NCI-H446 (cell line): ENCODE results near the gene COL13A1.

ENCODE experiments used
- DNase-seq, 2 experiments: peaks; one replicate each; lab custom pipeline; 2025; lab: John Stamatoyannopoulos, UW

COL13A1 gene

DNA sequence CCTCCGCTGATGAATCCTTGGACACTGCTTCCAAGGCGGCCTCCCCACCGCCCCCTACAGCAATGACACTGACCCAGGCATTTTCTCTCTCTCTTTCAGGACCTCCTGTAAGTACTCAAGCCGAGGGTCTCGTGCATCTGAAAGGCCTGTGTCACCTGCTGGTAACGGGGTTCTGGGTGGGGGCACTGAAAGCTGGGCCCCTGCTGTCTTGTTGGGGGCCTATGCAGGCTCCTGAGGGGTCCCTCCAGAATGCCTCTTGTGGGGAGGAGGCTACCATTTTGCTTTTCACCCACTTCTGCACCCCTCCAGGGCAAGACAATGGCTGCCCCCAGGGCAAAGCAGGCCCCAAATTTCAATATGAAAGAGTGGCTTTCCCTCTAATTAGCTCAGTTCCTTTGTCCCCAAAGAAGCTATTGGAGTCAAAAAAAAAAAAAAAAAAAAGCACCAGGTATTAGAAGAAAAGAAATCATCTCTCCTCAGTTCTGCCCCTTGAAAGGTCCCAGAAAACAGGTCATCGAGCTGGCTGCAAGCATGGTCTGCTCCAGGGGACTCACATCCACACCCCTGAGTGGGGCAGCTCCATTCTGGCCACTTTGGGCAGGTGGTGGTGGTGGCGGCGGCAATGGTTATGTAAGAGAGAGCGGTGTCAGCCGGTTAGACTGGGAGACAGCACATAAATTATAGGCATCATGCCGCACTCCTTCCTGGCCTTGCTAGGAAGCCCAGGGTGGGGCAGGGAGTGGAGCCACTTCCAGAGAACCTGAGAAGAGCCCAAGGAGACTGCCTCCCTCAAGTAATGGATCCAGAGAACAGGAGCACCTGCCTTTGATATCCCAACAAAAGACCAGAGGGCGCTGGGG, 66.2 kb downstream of the COL13A1 start:
- DNase-seq = no peak

DNA sequence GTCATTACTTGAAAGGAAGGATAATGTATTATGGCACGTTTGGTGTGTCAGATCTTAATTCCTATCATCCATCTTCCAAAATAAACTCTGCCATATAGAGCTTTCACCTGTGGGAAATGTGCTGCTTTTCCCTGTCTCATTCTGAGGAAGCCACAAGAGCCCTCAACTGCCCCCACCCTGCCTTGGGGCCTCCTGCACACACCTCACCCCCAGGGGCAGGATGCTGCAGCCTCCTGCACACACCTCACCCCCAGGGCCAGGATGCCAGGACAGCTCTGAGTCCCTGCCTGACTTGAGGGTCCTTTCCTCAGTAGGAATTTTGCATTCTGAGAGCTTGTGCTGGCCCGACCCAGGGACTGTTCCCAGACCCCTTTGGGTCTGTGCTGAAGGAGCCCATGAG, 67.1 kb downstream of the COL13A1 start:
- no peak for DNase-seq

DNA sequence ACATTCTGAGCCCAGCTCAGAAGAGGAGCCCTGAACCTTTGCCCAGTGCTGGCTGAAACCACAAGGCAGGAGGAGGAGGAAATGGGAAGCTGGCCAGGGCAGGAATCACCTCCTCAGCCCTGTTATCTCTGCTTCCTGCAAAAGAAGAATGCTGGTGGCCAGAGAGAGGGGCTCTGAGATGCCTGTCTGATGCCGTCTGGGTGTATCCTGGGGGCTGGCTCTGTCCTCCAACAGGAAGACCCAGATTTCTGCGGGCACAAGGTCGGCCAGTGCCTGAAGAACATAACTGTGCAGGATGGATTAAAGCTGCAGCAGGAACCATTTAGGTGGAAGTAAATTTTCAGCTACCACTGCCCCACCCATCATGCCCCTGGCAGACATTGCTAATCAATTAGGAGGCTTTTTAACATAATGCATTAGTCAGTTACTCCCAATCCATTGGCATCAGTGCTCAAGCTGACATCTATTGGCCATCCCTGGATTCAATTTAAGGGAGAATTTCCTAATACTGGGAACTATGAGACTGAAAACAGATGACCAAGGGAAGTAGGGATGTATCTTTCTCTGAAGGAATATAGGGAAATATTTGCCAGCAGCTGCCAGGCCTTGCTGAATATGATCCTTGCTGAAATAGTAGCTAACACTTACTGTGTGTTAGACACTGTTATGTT, 67.7 kb downstream of the COL13A1 start:
- DNase-seq = no peak

DNA sequence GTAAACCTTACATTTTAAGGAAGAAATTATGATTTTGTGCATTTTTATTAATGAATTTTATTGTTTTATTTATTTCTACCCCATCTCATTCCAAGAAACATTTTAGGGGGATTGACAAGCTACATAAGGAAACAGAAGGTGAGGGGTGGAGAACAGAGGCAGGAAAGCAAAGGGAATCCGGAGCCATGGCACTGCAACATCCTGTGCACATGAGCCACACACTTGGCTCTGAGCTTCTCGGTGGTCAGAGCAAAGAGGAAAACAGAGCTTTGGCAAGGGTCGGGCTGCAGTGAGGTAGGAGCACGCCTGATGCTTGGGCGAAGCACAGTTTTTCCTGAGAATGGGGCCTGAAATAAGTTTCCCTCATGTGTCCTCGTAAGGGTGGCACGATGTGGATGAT, 68.9 kb downstream of the COL13A1 start:
- DNase-seq = no peak

DNA sequence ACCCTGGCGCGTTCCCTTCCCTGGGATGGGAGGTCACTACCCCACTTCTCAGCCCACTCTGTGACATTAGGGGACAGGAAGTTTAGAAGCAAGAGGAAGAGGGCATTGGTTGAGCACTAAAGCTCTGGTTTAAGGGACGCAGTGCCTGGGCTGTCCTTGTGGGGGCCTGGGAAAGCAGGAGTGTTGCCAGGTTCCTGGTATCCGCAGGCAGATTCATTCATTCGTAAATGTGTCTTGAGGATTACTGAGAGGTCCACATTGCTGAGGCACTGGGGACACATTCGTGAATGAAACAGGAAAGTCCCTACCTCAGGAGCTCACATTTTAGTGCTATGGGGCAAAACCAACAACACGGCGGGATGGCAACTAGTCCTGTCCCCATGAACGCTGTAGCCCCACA, 69.4 kb downstream of the COL13A1 start:
- DNase-seq = no peak

DNA sequence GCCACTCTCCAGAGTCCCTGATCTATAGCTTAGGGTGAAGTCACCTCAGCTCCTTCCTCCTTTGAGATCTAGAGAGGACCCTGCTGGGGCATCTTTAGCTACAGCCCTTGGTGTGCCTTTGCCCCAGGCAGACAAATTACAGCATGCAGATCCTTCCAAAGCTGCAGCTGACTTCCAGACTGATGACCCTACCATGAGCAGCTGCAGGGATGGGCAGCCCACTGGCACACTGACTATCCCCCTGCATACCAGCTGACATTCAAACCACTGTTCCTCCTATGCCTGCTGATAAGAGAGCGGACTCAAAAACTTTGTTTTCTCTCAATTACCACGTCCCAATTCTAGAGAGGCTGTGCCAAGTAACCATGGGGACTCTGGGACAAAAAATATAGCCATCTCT, 70.6 kb downstream of the COL13A1 start:
- no peak for DNase-seq

DNA sequence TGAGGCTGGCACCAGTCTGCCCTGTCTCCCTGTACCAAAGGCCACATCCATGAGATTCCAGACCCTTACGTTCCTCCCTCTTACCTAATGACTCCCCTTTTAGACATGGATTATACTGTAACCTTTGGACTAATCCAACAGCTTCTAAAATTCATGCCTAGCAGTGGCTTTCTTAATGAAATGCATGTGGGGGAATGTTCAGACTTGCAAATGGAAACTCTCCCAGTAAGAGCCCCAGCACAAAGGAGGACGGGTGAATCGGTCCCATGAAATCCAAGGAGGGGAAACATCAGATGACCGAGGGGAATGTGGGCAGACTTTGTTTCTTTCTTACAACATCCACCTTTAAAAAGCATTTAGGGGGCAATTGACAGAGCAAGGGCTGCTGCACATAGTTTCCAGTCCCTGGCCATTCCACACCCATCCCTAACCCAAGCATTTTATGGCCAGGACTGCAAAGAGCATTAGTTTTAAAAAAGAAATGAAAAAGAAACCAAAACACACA, 71.5 kb downstream of the COL13A1 start:
- no peak for DNase-seq

DNA sequence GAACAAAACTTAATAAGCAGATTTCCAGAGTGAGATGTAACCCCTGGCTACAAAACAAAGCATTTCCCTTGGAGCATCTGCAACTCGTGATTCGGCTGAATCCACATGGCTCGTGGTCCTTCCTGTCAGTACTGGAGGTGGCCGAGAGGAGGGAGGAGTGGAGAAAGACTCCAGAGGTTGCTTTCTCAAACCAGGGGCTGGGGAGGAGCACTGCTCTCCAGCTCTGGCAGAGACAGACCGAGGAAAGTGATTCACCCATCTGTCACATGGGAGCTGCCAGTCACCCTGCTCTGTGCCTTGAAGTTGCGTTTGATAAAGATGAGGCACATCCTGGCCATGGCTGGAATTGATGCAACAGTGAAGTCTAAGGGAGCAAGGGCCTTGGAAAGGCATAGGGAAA, 72.7 kb downstream of the COL13A1 start:
- no peak for DNase-seq

DNA sequence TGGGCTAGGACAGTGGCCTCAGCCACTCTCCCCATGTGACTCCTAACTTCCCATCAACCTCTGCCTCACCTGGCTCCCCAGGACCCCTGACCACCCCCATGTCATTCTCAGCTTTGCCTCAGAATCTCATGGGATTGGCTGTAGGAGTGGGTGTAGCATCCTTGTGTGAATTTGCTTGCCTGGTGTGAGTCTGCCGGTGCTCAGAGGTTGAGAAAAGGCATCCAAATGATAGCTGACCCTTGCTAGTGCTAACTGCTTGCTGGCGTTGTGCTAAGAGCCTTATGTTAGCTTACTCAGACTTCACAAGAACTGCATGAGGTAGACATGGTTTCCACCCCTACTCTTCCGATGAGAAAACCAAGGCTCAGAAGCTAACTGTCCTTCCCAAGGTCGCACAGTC, 74.2 kb downstream of the COL13A1 start:
- no peak for DNase-seq

DNA sequence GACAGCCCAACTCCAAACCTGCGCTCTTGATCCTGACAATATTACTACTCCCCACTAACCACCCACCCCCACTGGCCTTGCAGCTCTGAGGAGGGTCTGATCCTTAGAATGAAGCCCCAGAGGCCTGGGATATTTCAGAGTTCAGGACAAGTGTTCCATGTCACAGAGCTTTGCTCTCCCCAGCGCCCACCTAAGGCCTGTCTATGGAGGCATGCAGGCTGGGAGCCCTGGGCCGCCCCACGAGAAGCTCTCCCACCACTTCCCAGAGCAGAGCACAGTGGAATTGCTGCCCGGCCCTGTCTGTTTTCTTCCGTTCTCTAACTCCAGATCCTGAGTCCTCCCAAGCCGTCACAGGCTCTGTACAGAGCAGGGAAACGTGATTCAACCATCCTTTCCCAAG, 74.6 kb downstream of the COL13A1 start:
- DNase-seq = no peak

DNA sequence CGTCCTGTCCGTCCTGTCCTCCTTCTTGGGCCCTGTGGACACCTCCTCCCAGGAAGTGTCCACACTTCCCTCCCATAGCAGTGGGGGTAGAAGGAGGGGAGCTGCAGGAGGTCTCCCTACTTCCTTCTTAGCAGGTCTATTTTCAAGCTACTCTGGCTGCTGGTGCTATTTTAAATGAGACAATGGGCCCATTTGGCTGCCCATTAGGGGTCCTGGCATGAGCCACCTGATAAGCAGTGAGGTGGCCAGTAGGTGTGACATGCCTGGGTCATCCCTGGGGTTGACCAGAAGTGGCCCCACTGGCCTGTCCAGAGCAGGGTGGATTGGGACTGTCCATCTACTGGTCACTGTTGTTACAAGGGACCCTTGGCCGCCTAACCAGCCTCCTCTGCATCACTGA, 75.2 kb downstream of the COL13A1 start:
- DNase-seq = no peak

DNA sequence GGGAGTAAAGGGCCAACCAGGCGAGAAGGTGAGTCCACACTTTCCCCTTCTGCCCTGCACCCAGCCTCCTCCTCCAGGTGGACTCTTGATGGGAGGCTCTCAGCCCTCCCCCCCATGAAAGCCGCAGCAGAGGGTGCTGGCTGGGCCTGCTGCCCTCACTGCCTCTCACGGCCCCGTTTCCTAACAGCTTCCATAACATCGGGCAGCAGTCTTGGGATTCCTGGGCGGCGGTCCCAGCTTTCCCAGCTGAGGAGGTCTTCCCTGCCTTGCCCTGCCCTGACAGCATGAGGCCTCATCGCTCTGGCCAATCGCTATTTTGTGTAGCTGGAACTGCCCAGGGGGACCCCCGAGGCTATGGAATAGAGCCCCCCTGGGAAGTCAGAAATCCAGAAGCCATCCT, 76.3 kb downstream of the COL13A1 start:
- no peak for DNase-seq

DNA sequence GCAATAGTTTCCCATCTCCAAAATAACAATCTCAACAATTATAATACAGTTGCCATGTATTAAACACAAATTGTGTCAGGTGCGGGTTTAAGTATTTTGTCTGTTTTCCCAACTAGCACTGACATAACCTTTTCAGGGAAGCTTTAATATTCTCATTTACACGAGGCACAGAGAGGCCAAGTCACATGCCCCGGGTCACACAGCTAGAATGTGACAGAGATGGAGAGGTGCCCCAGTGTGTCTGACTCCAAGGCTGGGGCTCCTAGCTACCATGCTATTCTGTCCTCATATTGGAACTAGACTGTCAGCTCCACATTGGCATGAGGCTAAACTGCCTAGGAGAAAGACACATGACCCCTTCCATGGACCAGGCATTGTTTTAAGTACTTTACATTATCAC, 77.2 kb downstream of the COL13A1 start:
- DNase-seq = no peak

DNA sequence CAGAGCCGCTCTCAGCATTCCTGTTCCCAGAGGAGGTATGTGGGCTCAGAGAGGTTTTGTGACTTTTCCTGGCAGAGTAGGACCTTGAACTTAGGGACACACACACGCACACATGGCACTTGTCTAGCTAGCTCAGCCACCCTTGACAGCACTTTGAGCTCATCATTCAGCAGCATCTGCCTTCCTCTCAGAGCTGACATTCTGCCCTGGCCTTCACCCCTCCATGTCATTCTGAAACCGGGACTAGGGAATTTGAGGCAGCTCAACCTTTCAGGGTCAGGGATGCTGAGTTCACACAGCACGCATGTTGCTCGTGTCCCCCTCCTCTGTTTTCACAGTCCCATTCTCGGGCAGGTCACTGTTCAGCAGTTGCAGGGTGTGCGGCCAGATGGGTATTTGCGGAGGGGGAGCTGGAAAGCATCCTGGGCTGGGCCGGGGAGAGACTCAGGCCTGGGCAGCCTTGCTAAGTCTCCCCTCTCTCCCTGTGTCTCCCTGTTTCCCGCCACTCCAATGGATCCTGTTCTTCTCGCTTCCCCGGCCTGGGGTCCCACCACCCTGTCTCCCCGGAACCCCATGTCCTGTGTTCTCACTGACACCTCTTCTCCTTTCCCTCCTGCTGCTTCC, 78.0 kb downstream of the COL13A1 start:
- DNase-seq = no peak

DNA sequence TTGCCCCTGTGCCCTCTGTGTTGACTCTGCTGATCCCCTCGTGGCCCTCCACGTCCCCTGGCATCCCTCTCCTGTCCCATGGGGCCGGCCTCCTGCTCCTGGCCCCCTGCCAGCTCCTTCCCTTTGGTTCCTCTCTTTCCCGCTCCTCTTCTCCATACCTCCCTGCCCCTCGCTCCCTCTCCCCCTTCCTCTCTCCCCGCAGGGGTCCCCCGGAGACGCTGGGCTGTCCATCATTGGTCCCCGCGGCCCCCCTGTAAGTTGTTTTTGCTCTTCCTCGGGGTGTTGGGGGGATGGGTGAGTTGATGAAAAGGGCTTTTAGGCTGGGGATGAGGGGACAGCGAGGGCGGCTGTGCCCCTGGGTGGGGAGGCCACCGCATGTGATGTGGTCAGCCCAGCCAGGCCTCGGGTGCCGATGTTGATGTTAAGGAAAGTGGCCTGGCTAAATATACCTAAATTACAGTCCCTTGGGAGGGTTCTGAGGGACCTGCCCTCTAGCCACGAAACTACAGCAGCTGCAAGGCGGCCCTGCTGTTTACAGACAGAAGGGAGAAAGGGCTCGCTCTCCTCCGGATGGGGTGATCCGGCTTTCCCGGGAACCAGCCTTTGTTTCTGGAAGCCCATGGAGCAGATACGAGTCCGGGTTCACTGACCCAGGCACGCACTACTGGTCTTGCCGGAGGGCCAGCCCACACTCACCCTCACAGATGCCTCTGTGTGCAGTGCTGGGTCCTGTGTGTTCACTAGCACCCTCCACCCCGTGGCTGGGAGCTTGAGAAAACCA, 78.8 kb downstream of the COL13A1 start:
- no peak for DNase-seq

DNA sequence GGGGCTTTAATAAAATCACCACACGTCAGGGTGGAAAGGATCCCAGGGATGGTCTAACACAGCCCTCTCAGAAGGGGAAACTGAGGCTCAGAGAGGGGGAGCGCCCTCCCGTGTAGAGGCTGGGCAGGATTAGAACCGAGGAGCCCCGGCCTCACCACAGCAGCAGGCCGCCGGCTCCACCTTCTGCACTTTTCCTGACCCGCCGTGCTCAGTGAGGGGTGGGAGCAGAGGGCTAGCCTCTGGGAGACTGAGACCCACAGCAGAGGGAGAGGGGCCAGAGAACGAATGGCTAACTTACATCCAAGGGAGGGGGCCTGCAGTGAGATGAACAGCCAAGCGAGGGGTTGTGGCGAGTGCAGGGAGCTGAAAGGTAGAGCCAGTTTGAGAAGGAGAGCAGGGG, 79.5 kb downstream of the COL13A1 start:
- no peak for DNase-seq

DNA sequence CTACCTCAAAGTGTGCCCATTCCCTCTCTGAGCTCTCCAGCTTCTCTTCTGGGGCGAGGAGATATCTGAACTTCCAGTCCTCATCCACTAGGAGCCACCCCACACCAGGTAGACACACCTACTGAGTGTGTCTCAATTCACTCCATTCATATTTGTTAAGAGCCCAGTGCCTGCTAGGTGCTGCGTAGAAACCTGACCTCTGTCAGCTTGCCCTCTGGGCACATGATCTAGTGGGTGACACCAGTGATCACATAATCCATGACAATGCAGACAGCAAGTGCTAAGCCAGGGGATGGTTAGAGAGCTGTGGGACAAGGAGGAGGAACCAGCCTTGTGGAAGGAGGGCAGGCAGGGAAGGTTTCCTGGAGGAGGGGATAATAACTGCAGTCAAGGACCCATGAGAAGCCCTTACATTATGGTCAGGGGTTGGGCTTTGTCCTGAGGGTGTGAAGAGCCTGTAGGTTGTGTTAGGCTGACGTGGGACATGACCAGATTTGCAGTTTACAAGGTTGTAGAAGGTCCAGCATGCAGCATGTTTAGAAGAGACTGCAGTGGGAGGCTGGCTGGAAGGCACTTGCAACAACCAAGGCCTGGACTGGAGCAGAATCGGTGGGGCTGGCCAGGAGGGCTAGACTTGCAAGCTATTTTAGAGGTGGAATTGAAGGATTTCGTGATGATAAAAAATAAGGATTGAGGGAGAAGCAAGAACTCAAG, 81.8 kb downstream of the COL13A1 start:
- no peak for DNase-seq

DNA sequence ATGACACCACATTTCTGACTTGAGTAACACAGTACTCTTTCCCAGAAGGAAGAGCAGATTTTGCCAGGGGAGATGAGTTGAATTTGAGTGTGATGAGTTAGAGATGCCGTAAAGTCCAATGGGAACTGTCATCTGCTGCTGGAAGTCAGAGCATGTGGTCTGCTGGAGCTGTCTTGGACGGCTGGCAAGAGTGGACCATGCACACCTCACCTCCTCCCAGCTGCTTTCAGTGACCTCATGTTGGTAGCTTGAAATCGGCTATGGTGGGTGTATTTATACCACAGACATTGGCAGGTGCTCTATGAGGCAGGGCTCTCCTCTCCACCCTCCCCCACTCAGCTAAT, 82.3 kb downstream of the COL13A1 start:
- DNase-seq = no peak

DNA sequence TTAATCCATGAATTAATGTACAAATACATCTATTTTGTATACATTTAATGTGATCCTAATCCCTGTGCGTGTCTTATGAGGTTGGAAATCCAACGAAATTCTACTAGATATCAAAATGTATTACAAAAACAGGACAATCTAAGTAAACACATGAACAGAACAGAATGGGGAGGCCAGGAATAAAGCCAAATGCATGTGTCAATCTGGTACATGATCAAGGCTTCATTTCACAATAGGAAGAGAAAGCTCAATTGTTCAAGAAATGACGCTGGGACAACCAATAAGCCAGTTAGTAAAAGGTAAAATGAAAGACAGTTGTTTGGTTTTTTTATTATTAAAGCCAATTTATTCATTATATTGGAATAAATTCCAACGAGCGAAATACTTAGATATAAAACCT, 83.0 kb downstream of the COL13A1 start:
- DNase-seq = no peak

DNA sequence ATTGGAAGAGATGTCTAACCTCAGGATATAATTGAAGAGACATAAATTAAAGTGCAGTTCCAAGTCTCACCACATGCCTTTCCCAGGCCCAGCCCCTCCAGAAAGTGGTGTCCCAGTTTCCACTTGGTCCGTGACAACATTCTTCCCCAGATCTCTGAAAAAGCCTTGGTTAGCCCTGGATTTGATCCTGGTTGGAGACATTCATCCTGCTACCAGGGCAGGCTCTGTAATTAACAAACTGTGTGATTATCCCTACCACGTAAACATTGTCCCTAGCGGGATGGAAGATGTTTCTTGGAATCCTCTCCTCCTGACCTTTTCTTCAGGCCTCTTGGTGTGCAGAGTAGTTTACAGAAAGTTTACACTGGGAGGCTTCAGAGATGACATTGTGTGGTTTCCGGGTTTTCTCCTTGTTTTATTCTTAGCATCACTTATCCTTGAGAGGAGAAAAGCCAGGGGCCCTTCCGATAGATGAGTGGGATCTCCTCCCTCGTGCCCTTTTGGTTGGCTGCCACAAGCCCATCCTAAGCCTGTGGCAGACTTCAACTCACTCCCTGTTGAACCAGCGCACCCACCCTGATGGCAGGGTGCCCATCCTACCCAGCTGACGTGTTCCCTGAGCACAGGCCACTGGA, 83.8 kb downstream of the COL13A1 start:
- no peak for DNase-seq

DNA sequence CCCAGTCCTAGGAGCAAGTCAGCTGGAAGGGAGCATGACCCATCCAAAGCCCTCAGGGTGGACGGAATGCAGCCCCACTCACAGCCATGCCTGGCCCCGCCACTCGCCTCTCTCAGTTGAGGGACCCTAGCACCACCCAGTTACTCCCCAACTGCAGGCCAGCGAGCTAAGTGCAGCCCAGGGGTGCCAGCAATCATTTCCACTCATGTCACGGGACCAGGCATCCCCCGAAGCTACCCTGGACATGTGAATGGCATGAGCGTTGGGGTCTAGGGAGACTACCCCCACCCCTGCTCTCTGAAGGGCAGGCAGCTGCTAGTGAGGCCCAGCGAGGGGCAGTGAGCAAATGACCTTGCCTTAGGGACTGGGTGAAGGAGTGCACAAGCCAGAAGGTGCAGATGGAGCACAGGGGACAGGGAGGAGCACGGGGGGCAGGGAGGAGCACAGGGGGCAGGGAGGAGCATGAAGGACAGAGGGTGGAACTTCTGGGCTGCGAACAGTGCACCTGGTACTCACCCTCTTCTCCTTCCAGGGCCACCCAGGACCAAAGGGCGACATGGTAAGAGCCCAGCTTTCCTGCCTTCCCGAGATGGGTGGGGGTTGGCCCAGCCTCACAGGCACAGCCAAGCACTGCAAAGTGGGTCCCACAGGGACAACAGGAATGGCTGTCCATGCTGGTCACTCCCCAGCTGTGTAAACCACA, 87.3 kb downstream of the COL13A1 start:
- no peak for DNase-seq
